ENCODE measurements around the gene LDHD. TPM values are rescaled to one million over a fixed set of nuclear protein-coding genes. Genes with fewer than 3 reads are reported as not detected.

Gene LDHD
- total and polyA plus RNA-seq, 9 of the 15 experiments (the other 6 are each of a cell fraction or from before 2014, with no cell fraction given) = 0.19 to 0.86 (median 0.54) TPM; not detected in 3

DNA sequence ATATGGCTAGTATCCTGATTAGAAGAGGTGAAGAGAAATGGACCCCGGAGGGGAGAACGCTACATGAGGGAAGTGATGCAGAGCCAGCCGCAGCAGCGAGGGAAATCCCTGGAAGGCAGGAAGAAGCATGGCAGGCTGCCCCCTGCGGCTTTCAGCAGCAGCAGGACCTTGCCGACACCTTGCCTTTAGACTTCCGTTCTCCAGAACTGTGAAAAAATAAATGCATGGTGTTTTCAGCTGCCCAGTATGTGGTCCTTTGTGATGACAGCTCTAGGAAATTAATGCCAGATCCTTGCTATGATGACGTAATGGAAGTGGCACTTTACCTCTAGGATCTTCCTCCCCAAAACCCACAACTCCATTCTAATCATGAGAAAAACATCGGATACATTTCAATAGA is 22.1 kb upstream of the LDHD start:
- CTCF ChIA-PET (ENCODE audit: low intra/inter-chr PET ratio) = no interaction called here
- 38% methylated on average over 9 of the region's 9 CpGs for WGBS (ENCODE audit: insufficient coverage, low coverage, missing lambda C conversion rate)
- H3K79me2 ChIP-seq (ENCODE audit: control insufficient read depth, insufficient read depth, low read length) = no peaks in the 10 kb centered on the region
- no peak for TF ChIP-seq ZNF830 (CRISPR knock-in tag; IDR thresholded peaks at IDR 0.05)
- no peak for TF ChIP-seq PURB (CRISPR knock-in tag; IDR thresholded peaks at IDR 0.05; ENCODE audit: low read depth)
- no peak for TF ChIP-seq ZNF41 (CRISPR knock-in tag; conservative IDR thresholded peaks at IDR 0.05)
- TF ChIP-seq ZNF445 (CRISPR knock-in tag; IDR thresholded peaks at IDR 0.05; ENCODE audit: low read depth) = no peak
- TF ChIP-seq NR2C1 (IDR thresholded peaks at IDR 0.05) = no peak
- no peak for TF ChIP-seq NR2C1 (tag; IDR thresholded peaks at IDR 0.05)
- no peak for TF ChIP-seq ZFX (CRISPR knock-in tag; IDR thresholded peaks at IDR 0.05)
- TF ChIP-seq, protein P1, sequence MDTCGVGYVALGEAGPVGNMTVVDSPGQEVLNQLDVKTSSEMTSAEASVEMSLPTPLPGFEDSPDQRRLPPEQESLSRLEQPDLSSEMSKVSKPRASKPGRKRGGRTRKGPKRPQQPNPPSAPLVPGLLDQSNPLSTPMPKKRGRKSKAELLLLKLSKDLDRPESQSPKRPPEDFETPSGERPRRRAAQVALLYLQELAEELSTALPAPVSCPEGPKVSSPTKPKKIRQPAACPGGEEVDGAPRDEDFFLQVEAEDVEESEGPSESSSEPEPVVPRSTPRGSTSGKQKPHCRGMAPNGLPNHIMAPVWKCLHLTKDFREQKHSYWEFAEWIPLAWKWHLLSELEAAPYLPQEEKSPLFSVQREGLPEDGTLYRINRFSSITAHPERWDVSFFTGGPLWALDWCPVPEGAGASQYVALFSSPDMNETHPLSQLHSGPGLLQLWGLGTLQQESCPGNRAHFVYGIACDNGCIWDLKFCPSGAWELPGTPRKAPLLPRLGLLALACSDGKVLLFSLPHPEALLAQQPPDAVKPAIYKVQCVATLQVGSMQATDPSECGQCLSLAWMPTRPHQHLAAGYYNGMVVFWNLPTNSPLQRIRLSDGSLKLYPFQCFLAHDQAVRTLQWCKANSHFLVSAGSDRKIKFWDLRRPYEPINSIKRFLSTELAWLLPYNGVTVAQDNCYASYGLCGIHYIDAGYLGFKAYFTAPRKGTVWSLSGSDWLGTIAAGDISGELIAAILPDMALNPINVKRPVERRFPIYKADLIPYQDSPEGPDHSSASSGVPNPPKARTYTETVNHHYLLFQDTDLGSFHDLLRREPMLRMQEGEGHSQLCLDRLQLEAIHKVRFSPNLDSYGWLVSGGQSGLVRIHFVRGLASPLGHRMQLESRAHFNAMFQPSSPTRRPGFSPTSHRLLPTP (IDR thresholded peaks at IDR 0.05; ENCODE audit: borderline replicate concordance, extremely low read depth, insufficient read length) = no peak
- peak; percentile 68; the same call in 1 of the 2 replicates for TF ChIP-seq ATF7 (IDR thresholded peaks at IDR 0.05)
- no peak for TF ChIP-seq ZNF696 (CRISPR knock-in tag; conservative IDR thresholded peaks at IDR 0.05)
- no peak for TF ChIP-seq RAD51 (IDR thresholded peaks at IDR 0.05; ENCODE audit: borderline replicate concordance, low read depth)
- TF ChIP-seq GATA2 (CRISPR knock-in tag; IDR thresholded peaks at IDR 0.05) = no peak
- no peak for TF ChIP-seq HDAC1 (IDR thresholded peaks at IDR 0.05)
- TF ChIP-seq MEIS2 (IDR thresholded peaks at IDR 0.05; ENCODE audit: partially characterized antibody) = peak; percentile 13
- TF ChIP-seq NCOA1 (IDR thresholded peaks at IDR 0.05; ENCODE audit: low read depth) = no peak
- TF ChIP-seq, protein P2, sequence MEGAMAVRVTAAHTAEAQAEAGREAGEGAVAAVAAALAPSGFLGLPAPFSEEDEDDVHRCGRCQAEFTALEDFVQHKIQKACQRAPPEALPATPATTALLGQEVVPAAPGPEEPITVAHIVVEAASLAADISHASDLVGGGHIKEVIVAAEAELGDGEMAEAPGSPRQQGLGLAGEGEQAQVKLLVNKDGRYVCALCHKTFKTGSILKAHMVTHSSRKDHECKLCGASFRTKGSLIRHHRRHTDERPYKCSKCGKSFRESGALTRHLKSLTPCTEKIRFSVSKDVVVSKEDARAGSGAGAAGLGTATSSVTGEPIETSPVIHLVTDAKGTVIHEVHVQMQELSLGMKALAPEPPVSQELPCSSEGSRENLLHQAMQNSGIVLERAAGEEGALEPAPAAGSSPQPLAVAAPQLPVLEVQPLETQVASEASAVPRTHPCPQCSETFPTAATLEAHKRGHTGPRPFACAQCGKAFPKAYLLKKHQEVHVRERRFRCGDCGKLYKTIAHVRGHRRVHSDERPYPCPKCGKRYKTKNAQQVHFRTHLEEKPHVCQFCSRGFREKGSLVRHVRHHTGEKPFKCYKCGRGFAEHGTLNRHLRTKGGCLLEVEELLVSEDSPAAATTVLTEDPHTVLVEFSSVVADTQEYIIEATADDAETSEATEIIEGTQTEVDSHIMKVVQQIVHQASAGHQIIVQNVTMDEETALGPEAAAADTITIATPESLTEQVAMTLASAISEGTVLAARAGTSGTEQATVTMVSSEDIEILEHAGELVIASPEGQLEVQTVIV (CRISPR knock-in tag; IDR thresholded peaks at IDR 0.05; ENCODE audit: borderline replicate concordance) = no peak
- TF ChIP-seq, protein P3, sequence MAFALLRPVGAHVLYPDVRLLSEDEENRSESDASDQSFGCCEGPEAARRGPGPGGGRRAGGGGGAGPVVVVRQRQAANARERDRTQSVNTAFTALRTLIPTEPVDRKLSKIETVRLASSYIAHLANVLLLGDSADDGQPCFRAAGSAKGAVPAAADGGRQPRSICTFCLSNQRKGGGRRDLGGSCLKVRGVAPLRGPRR (CRISPR knock-in tag; IDR thresholded peaks at IDR 0.05) = no peak
- TF ChIP-seq GABPA (tag; conservative IDR thresholded peaks at IDR 0.05; ENCODE audit: low read depth) = no peak

More for the DNA sequence above, 22.1 kb upstream of the LDHD start:
- Histone ChIP-seq H3K4me1 (replicated peaks in 1 of 2; ENCODE audit: control insufficient read depth in 2 of 2, insufficient read depth in 2 of 2, low read length in 2 of 2) (no peaks in the 10 kb centered on the region; a peak in 1 of 5 replicates), H3K9ac (ENCODE audit: insufficient read depth in 1 of 2, low read depth in 2 of 2, low read length in 2 of 2) (peak overlapping the region in 1 of 2 experiments; percentile 52; a peak in 1 of 4 replicates), H3K9me3 (replicated peaks; ENCODE audit: control insufficient read depth, insufficient read depth, low read depth, low read length) (no peaks in the 10 kb centered on the region), H2AFZ (ENCODE audit: low read depth, low read length) (no peak overlapping the region), H3K27ac (ENCODE audit: extremely low read depth, low read depth, low read length) (no peak overlapping the region), H3K4me3 (no peak overlapping the region), H3K9me1 (ENCODE audit: control insufficient read depth, insufficient read depth, low read length) (no peaks in the 10 kb centered on the region), H3K27me3 (ENCODE audit: control insufficient read depth in 2 of 2, insufficient read depth in 2 of 2, low read length in 2 of 2) (no peaks in the 10 kb centered on the region), H3K36me3 (ENCODE audit: control insufficient read depth, insufficient read depth, low read length) (no peaks in the 10 kb centered on the region), H4K20me1 (replicated peaks; ENCODE audit: control insufficient read depth, insufficient read depth, low read length) (no peaks in the 10 kb centered on the region), H3K4me2 (ENCODE audit: insufficient read depth, low read length) (no peak overlapping the region)
- FAIRE-seq = no peak
- no peak; the same call in 2 of the 3 replicates for ATAC-seq
- in situ Hi-C loops (cut with MboI) (loop anchor here (25.0 kb wide), 1 partner anchor 426 kb away; the partner anchor contains the start of gene MLKL), intact Hi-C loops (cut with micrococcal nuclease) (loop anchor here (10.0 kb wide), 2 partner anchors 274 to 434 kb away; partner anchors contain the start of gene MLKL)
- BruUV-seq (replicated peaks) = no TSS peak
- POLR2A ChIA-PET = no interaction called here
- DNase-seq (ENCODE audit: extremely low read depth in 1 of 4, low spot score in 3 of 4) = no peak
